ENCODE data around the gene EPS15.
"Not testable (repeated sequence)": the region's sequence is repeated elsewhere in the genome, so short reads cannot be mapped to it uniquely, and the experiment has no call there.

Gene EPS15

GRCh38 chr1:51561702-51562101 is 42.6 kb upstream of the EPS15 start:
- TF ChIP-seq, protein P1, sequence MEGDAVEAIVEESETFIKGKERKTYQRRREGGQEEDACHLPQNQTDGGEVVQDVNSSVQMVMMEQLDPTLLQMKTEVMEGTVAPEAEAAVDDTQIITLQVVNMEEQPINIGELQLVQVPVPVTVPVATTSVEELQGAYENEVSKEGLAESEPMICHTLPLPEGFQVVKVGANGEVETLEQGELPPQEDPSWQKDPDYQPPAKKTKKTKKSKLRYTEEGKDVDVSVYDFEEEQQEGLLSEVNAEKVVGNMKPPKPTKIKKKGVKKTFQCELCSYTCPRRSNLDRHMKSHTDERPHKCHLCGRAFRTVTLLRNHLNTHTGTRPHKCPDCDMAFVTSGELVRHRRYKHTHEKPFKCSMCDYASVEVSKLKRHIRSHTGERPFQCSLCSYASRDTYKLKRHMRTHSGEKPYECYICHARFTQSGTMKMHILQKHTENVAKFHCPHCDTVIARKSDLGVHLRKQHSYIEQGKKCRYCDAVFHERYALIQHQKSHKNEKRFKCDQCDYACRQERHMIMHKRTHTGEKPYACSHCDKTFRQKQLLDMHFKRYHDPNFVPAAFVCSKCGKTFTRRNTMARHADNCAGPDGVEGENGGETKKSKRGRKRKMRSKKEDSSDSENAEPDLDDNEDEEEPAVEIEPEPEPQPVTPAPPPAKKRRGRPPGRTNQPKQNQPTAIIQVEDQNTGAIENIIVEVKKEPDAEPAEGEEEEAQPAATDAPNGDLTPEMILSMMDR (IDR thresholded peaks at IDR 0.05; ENCODE audit: control insufficient read depth, extremely low read depth, insufficient read depth), result no peak
- no peak overlapping the region for H3K4me3 ChIP-seq (ENCODE audit: low read depth, low read length)
- DNase-seq (ENCODE audit: low read depth), result no peak

- not testable (repeated sequence) for H3K4me3 ChIP-seq (ENCODE audit: low read depth, low read length); DNase-seq (ENCODE audit: low read depth)
Measured at GRCh38 chr1:51560895-51561294, 41.8 kb upstream of the EPS15 start.

- TF ChIP-seq, protein P1 (IDR thresholded peaks at IDR 0.05; ENCODE audit: control insufficient read depth, extremely low read depth, insufficient read depth), result no peak
Measured at GRCh38 chr1:51560034-51560433, 41.0 kb upstream of the EPS15 start.

DNA sequence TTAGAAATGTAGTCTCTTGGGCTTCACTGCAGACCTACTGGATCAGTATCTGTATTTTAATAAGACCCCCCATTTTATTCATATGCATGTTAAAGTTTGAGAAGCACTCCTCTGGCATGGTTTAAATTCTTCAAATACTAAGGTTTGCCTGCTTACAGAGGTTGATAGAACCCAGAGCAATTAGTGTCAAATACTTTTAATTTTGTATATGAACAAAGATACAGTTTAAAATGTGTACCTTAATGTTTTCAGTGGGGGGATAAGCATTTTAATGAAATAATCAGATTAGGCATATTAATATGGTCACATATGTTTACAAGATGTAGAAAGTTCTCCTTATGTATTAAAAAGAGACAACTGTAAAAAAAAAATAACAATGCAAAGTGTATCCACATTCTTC is 40.4 kb upstream of the EPS15 start:
- H3K4me3 ChIP-seq (ENCODE audit: low read depth, low read length), result no peak overlapping the region

More at GRCh38 chr1:51560034-51560433, 41.0 kb upstream of the EPS15 start:
- no peak overlapping the region for H3K4me3 ChIP-seq (ENCODE audit: low read depth, low read length)
- no peak for DNase-seq (ENCODE audit: low read depth)

GRCh38 chr1:51559064-51559500 is 40.0 kb upstream of the EPS15 start:
- H3K4me3 ChIP-seq (ENCODE audit: low read depth, low read length), result no peak overlapping the region
- TF ChIP-seq, protein P1 (IDR thresholded peaks at IDR 0.05; ENCODE audit: control insufficient read depth, extremely low read depth, insufficient read depth), result no peak
- no peak for DNase-seq (ENCODE audit: low read depth)

More for the DNA sequence above, 40.4 kb upstream of the EPS15 start:
- TF ChIP-seq, protein P1 (IDR thresholded peaks at IDR 0.05; ENCODE audit: control insufficient read depth, extremely low read depth, insufficient read depth), result no peak
- no peak for DNase-seq (ENCODE audit: low read depth)

- no peak overlapping the region for H3K4me3 ChIP-seq (ENCODE audit: low read depth, low read length)
- DNase-seq (ENCODE audit: low read depth), result no peak
- TF ChIP-seq, protein P1 (IDR thresholded peaks at IDR 0.05; ENCODE audit: control insufficient read depth, extremely low read depth, insufficient read depth), result no peak
Measured at GRCh38 chr1:51558375-51558924, 39.4 kb upstream of the EPS15 start.

DNA sequence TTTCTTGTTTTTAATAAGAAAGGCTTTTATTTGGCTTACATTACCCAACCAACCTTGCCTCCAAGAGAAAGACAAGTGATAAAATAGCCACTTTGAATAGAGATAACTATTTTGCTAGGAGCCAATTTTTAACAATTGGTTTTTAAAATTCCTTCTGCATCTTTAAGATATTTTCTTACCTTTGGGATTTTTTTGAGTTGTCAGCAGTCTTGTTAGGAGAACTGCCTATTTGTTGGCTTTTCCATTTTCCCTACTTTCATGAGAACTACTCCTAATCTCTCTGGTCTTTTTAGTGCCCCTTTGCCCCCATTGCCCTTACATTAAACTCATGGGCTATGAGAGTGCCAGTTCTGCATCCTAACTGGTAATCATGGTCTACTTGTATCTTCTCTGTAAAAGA is 38.1 kb upstream of the EPS15 start:
- no peak for DNase-seq (ENCODE audit: low read depth)
- TF ChIP-seq, protein P1 (IDR thresholded peaks at IDR 0.05; ENCODE audit: control insufficient read depth, extremely low read depth, insufficient read depth), result no peak
- no peak overlapping the region for H3K4me3 ChIP-seq (ENCODE audit: low read depth, low read length)
